DMS153 treated with DMSO at 0.1 percent for 48 hours (cell line): ENCODE data around the gene SAP30.
A peak's percentile ranks its signal among the peaks of the same experiment; 100 is the strongest.

ENCODE experiments used
- DNase-seq: peaks from one replicate; lab custom pipeline; 2025; ENCODE audit not compliant: unreplicated experiment; lab: John Stamatoyannopoulos, UW

The SAP30 gene

DNA sequence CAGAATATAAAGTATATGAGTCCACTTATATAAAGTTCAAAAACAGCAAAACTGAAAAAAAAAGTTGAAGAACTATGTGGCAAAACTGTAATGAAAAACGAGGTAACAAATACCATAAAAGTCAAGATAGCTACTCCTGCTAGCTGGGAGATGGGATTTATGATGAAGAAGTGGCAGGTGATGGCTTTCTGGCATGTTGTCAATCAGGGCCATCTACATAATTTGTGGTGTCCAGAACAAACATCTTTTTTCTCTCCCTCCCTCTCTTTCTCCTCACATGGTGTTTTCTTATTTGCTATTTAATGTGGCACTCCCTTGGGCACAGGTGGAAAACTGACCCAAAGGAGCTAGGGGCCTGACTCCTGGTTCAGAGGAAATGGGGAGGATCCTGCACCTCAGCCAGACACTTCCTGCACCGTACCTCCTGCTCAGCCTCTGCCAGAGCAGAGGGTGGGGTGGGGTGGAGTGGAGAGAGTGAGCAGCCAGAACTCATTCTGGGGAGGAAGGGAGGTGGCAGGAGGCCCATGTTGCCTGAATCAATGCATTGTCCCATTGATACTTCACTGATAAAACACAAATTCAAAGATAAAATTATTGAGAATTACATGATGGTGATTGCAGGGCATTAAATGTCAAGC, 5.3 kb upstream of the SAP30 start:
- DNase-seq = no peak

DNA sequence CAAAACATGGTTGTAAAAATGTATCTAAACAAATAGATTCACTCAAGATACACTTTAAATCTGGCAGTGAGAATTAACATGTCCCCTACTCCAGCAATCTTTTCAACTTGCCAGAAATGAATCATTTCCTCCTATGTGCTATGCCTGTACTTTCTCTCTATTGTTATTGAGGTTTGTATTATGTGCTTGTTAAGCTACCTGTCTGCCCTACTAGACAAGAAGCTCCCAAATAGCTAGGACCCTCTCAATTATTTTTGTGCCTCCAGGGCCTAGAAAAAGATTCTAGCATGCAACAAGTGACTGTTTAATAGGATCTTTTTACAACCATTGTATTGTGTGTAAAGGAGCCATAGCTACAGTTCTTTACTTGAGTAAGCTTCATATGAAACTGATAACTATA, 3.5 kb upstream of the SAP30 start:
- peak; percentile 12 for DNase-seq

DNA sequence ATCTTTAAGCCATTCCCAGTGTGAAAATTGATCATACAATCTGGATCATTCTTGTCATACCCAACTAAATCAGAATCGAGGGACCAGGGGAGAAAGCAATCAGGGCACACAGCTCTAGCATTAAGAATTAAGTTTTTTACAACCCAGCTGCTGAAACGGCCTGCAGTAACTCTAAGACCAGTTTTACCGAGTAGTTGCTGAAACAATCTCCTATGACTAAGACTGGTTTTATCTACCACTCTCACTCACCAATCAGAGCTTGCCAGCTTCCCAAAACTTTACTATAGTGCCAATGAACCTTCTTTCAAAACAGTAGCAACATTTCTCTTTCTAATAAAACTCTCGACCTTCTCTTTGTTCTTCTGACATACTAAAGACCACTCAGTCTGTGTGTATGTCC, 2.8 kb upstream of the SAP30 start:
- DNase-seq = no peak

DNA sequence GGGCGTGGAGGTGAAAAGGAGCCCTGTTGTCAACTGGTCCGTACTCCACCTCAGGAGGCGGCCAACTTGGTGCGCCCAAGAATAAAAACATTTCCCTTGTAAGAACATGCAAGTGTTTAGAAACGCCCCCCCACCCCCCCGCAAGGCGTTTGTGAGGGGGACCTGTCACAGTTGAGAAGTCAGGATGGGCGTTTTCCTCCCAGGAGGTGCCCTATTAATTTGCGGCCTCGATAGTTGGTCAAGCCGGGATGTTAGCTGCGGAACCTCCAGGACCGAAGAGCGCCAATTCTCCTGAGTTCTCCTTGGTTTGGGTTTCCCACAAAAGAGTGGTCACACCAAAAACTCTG, 651 bp upstream of the SAP30 start:
- no peak for DNase-seq

DNA sequence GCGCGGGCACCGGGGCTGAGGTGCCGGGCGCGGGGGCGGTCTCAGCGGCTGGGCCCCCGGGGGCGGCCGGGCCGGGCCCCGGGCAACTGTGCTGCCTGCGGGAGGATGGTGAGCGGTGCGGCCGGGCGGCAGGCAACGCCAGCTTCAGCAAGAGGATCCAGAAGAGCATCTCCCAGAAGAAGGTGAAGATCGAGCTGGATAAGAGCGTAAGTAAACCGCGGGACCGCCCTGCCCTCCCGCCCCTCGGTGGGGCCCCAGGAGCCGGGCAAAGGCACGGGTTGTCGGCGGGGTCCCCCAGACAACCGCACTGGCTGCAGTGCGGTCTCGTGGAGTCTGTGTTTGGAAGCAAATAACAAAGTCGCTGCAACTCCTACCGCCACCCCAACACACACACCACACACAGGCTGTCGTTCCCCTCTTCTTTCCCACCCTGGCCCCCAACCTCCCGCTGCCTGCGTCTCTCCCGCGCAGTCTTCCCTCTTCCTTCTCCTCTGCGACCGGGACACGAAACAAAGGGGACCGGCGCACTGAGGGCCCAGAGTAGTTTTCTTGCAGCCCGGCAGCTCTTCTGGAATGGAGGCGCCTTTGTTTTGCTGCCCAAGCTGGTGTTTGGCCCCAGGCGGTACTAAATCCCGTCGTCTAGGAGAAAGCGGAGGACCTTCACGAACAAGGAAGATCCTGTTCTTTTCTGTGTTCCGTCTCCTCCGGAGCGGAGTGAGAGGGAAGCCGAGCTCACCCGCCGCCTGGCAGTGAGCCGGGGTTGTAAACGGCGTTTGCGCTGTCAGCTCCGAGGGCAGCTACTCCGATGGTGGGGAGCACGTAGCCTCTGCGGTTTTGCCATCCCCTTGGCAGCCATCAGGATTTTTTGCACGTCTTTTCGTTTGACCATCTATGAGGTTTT, 788 bp downstream of the SAP30 start:
- peak; percentile 59 for DNase-seq

- no peak for DNase-seq
These were observed 3.8 kb downstream of the SAP30 start for GRCh38 chr4:173374588-173374987.

- DNase-seq = no peak
These were observed 9.2 kb downstream of the SAP30 start for GRCh38 chr4:173379929-173380328.

DNA sequence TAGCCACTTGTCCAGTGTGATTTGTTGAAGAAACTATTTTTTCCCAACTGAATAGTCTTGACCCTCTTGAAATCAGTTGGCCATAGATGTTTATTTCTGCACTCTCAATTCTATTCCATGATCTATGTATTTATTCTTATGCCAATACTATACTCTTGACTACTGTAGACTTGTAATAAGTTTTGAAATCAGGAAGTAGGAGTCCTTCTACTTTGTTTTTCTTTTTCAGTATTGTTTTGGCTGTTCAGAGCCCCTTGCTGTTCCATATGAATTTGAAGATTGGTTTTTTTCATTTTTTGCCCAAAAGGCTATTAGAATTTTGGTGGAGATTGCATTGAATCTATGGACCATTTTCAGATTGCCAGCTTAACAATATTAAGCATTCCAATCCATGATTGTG, 10.2 kb downstream of the SAP30 start:
- no peak for DNase-seq

GRCh38 chr4:173381610-173382009, 10.9 kb downstream of the SAP30 start:
- DNase-seq = no peak

DNA sequence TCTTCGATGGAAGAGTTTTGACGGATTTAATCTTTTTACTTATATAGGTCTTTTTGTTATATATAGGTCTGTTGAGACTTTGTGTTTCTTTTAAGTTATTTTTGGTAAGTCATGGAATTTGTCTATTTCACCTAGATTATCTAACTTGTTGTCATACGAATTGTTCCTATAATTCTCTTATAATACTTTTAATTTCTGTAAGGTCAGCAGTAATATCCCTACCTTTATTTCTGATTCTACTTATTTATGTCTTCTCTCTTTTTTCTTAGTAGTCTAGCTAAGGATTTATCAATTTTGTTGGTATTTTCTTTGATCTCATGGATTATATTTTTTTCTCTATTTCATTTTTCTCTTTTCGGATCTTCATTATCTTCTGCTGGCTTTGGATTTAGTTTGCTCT, 11.6 kb downstream of the SAP30 start:
- DNase-seq = no peak

GRCh38 chr4:173386751-173387150, 16.0 kb downstream of the SAP30 start:
- no peak for DNase-seq

DNA sequence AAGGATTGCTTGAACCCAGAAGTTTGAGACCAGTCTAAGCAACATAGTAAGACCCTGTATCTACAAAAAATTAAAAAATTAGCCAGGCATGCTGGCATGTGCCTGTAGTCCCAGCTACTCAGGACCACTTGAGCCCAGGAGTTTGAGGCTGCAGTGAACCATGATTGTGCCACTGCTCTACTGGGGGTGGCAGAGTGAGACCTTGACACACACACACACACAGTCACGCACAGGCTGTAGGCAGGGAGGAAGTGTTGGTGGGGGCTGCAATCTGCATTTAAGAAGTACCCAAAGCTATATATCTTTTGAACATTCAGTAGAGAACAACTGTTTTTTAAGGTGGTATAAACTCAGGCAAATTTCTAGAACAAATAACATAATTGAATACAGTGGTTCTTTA, 20.9 kb downstream of the SAP30 start:
- DNase-seq = no peak

GRCh38 chr4:173397604-173398003, 26.9 kb downstream of the SAP30 start:
- no peak for DNase-seq

DNA sequence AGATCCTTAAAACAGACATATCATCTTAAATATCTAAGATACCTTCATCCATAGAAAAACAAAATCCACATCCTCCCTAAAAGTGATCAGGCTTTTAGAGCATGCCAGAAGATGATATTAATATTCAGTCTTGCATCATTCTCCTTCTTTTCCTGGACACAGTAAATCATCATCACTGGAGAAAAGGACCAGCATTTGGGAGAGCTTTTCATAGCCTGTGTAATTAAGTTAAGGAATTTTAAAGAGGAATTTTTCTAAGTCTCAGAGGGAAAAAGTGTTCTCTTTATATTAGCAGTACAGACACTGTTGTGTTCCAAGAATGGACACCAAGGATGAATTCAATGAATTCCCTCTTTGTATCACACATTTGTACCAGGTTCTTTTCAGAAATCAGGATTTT, 27.5 kb downstream of the SAP30 start:
- no peak for DNase-seq

- no peak for DNase-seq
These were observed 28.1 kb downstream of the SAP30 start, which contains the start of gene SCRG1 for GRCh38 chr4:173398779-173399415. Gene SCRG1, minus strand, starts transcription at chr4:173399116. Its CDS starts 7,702 bp downstream, at chr4:173391414.

DNA sequence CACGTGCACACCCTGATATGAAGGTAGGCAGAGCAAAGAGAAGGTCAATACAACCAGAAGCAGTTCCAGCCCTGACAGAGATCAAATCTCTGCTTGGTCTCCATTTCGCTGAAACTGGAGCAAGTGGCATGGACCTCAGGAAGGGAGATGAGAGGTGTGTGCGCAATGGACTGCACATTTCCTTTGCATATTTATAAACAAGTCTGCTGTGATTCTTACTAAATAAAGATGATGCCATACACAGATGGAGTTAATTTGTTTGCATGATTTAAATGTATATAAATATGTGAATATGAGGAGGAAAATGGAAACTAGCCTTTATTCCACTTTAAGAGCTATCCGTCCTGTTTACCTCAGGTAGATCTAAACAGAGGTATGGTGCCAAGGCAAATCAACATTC, 30.3 kb downstream of the SAP30 start:
- DNase-seq = no peak

DNA sequence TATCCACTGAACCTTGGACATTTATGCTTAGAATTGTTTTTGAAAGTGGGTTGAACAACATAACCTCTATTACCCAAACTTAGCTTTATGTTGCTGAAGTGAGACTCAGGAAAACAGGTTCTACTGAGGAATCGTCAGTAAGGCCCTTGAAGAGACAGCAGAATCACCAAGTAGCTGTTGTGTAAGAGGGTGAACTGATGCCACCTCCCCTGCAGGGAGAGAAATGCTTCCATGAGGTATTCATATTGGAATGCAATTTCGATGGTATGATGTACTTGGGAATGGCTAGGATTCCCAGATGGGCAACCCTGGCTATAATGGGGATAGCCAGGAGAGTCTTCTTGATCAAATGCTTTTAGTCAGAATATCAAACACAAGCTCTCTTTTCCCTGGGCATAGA, 32.3 kb downstream of the SAP30 start:
- DNase-seq = no peak

GRCh38 chr4:173404296-173404865, 33.6 kb downstream of the SAP30 start:
- no peak for DNase-seq

DNA sequence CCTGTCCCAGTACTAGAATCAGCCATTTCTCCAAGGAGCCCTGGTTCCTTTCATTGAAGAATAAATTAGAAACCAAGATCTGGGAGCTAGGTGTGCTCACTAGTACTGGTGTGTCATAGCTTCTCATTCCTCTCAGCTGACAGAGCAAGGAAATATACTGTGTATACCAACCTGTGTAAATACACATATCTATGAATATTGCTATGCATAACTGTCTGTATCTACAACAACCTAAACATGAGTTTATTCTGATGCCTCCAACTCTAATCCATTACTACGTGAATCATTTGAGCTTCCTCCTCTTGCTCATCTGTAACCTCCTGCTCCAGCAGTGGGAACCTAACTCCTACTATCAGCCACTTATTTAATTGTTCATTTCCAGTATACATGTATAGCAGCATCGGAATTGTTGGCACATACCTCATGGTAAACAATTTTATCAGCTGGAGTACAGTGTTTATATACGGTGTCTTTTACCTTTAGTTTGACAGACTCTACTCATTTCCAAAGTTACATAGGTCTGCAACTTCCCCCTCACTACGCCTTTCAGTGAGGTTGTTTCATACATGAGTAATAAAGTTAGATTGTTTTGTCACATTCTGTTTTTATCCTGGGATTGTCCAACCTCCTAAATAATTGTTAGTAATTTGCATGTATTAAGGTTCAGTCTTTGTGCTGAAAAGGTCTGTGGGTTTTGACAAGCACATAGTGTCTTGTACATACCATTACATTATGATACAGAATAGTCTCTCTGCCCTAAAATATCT, 35.3 kb downstream of the SAP30 start:
- DNase-seq = no peak

DNA sequence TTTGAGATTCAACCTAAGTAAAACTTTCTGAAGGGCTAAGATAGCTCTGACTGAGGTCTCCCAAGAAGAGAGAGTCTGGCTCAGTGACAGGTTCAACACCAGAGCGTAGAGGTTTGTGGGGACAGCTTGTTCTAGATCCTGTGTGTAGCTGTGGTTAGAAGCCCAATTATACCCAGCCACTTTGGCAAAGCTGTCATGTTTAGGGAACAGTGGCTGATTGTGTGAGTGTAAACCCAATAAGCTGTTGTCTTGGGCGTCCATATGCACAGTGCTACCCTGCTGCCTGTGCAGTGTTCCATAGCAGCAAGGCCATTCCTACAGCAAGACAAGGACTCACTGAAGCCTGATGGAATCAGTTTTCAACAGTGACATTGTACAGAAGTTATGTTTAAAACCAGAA, 39.3 kb downstream of the SAP30 start:
- DNase-seq = no peak

DNA sequence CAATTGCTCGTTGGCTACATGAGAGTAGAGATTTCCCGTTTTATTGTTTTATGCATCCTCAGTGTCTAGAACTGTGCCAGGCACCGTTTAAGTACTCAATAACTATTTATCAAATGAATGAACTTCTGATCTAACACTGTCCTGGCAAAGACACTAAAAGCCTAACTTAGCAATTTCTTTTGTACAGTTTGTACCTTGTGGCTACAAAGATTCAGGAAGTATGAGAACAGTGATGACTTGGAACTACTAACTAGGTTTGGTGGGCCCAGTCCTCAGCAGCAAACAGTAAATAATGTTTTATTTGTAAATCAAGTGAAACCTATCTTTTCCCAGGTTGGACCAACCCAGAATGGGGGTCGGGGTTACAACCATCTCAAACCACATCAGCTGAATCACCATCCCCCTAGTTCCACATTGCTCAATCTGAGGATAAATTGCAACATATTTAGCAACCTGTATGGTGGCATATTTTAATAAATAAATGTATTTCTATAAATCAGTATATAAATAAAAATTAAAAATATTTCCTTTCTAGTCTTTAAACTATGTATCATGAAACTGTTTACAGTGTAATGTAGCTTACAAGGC, 40.4 kb downstream of the SAP30 start:
- no peak for DNase-seq
